Cardiac fibroblast (primary cell): ENCODE results near the gene SORCS3.

Source experiments
- DNase-seq, 2 donors: peaks; one replicate each; pipeline versions ENCODE4 v3.0.0 to v3.0.0-alpha.2; 2010; ENCODE audit warnings: low read depth in 2 of 2
- H3K4me3 ChIP-seq, 2 donors: replicated peaks in 1 of 2; 1 replicate in 1 of 2; 2 replicates in 1 of 2; pipeline ENCODE4 v1.5.1; 2011; ENCODE audit warnings: low read depth in 2 of 2, low read length in 2 of 2, mild to moderate bottlenecking in 2 of 2, moderate library complexity in 1 of 2
- TF ChIP-seq, protein P1 (sequence below): IDR thresholded peaks from one replicate; pipeline ENCODE4 v1.5.1; 2011; ENCODE audit warnings: low read depth, mild to moderate bottlenecking, low read length, inconsistent platforms

Gene SORCS3

DNA sequence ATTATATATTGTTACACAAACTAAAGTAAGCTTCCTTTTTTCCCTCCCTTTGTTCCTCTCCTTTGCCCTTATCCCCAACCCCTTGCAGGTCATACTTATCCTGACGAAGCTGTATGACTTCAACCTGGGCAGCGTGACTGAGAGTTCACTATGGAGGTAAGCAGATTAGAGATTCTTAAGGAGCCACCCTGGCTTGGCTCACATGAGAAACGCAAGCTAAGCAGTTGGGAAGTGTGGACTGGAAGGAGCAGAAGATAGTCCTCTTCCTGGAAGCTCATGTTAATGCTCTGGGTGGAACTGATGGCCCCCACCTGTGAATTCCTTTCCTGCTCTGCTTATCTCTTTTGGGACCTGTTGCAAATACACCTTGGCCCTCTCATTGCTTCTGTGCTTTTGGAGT is 201.6 kb downstream of the SORCS3 start:
- TF ChIP-seq, protein P1, sequence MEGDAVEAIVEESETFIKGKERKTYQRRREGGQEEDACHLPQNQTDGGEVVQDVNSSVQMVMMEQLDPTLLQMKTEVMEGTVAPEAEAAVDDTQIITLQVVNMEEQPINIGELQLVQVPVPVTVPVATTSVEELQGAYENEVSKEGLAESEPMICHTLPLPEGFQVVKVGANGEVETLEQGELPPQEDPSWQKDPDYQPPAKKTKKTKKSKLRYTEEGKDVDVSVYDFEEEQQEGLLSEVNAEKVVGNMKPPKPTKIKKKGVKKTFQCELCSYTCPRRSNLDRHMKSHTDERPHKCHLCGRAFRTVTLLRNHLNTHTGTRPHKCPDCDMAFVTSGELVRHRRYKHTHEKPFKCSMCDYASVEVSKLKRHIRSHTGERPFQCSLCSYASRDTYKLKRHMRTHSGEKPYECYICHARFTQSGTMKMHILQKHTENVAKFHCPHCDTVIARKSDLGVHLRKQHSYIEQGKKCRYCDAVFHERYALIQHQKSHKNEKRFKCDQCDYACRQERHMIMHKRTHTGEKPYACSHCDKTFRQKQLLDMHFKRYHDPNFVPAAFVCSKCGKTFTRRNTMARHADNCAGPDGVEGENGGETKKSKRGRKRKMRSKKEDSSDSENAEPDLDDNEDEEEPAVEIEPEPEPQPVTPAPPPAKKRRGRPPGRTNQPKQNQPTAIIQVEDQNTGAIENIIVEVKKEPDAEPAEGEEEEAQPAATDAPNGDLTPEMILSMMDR = no peak
- DNase-seq = no peak
- H3K4me3 ChIP-seq = no peak overlapping the region

DNA sequence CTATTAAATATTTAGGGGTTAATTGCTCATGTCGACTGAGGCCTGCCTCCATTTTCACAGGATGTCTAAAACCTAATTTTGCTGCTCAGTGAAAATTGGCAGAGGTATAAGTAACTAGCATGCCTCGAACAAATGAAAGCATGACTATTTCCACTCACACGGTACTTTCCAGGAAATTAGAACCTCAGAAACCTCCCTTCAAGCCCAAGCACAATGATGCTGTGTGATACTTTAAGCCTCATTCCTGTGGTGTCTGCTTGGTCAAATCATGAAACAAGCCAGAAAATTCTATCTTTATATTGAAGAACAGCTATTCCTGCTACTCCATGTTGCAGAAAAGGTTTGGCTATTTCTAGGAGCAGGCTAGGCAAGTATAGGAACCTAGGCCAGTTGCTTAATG is 203.0 kb downstream of the SORCS3 start:
- TF ChIP-seq, protein P1 = no peak
- no peak for DNase-seq
- no peak overlapping the region for H3K4me3 ChIP-seq

DNA sequence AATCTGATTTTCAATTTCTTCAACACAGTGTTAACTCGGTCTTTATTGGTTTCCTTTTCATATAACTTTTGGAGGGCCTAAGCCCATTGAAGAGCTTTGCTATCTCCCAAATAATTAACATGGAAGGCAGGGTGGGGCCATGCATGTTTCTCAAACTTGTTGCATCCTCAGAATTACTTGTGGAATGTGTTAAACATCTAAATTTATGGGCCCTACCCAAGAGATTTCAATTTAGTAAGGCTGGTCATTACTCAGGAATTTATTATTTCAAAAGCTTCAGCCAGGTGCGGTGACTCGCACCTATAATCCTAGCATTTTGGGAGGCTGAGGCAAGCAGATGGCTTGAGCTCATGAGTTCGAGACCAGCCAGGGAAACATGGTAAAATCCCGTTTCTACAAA is 208.9 kb downstream of the SORCS3 start:
- TF ChIP-seq, protein P1 = no peak
- H3K4me3 ChIP-seq = no peak overlapping the region
- DNase-seq = no peak

DNA sequence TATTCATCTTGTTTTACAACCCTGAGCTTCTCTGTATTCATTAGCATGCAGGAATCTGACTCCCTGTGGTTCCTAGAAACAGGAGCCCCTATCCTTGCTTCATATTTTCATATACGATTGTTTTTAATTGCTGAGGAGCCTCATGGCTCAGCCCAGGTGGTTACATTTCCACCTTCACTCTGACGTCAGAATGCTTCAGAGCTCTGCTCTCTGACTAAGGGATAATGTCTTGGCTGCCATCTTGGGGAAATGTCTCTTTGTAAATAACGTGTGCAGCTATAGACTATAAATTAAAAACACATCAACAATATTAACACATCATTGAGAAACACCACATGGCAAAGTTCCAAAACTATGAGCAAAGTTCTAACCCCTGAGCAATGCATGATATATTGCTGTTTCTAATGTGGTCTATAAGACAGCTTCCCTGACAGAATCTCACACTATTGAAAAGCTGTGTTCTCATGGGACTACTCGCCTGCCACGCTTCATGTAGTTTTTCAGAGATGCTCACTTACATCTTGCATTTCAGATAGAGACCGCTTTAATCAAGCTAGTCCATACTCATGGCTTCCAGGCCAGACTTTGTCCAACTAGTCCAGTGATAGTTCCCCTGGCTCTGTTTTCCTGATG is 227.0 kb downstream of the SORCS3 start:
- H3K4me3 ChIP-seq = no peak overlapping the region
- no peak for DNase-seq
- TF ChIP-seq, protein P1 = no peak

DNA sequence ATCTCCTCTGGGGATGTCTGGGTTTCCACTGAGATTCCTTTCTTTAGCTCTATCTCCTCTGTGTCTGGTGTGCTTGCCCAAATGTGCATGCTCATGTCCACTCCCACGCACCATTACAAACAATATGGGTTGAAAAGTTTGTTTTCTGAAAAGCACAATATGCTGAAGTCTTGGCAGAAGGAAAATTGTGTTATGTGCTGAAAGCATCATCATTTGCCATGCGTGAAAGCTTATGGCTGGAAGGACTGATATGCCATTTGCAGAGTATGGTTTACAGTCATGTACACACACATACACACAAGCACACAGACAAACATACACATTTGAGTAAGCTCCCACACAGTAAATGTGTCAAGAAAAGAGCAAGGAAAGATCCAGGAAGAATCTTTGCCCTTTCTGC is 231.6 kb downstream of the SORCS3 start:
- DNase-seq = no peak
- TF ChIP-seq, protein P1 = no peak
- H3K4me3 ChIP-seq = no peak overlapping the region

DNA sequence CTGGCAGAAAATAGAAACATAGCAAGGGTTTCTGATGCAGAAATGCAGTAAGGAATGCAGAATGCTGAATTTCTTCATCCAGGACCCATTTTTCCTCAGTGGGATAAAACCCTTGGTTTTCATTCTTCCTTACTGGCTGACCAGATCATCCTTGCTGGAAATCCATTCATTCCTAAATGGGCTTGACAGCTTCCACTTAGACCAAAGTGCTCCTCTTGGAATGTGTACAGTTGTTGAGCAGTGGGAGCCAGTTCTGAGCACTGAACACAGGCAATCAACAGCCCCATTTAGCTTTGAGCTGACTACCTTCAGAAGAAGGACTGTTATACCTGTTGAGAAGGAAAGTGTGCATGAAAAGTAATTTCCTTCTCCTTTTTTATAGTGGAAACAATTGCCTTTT is 232.1 kb downstream of the SORCS3 start:
- DNase-seq = no peak
- TF ChIP-seq, protein P1 = no peak
- no peak overlapping the region for H3K4me3 ChIP-seq

DNA sequence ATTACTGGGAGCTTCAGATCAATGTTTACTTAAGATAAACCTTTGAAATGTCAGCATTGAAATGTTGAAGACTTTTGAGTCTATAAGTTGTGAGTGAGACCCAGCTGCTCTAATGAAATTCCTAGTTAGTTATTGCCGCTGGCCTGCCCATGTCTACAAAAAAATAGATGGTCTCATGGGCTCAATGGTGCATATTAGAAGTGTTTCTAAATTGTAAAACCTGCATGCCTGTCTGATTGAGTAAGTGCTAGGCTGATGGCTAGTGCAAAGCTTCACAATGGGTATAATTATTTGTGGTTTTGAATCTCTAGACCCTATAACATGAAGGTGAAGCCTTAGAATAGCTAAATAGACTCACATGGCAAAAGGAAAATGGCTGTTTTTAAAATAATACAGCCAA is 234.5 kb downstream of the SORCS3 start:
- TF ChIP-seq, protein P1 = no peak
- H3K4me3 ChIP-seq = no peak overlapping the region
- DNase-seq = no peak
